SK-N-SH (cell line): ENCODE data around the gene PTPRA. TPM values are rescaled to one million over a fixed set of nuclear protein-coding genes. Genes with fewer than 3 reads are reported as not detected.

ENCODE experiments used
- CTCF ChIA-PET: fragments of 300-600, 350-600 bp; formaldehyde crosslinking; extraction: SDS; loops from one replicate; lab custom pipeline; 2021; lab: Yijun Ruan, JAX
- POLR2A ChIA-PET: fragments of 350-600 bp; sonication (Branson Sonifier 250); formaldehyde crosslinking; extraction: SDS; loops from one replicate; lab custom pipeline; 2020; ENCODE audit warnings: antibody characterized with exemption, inconsistent platforms; lab: Yijun Ruan, JAX
- DNase-seq: peaks from one replicate; pipeline ENCODE4 v3.0.0; 2012
- H2AFZ ChIP-seq: fragments of 200-600 bp; sonication (generic); 2 replicates; pipeline ENCODE4 v1.8.1; 2016; ENCODE audit warnings: antibody characterized with exemption, mild to moderate bottlenecking, low read depth
- H3F3A ChIP-seq: fragments of 200-600 bp; sonication (generic); replicated peaks from 2 replicates; pipeline ENCODE3; 2016; ENCODE audit warnings: antibody characterized with exemption, mild to moderate bottlenecking; ENCODE audit not compliant: insufficient read depth
- H3K27ac ChIP-seq, 2 experiments: fragments of 200-500 bp in 1 of 2; fragments of 200-600 bp in 1 of 2; sonication (Bioruptor generic) in 1 of 2; sonication (generic), shearing (Covaris generic) in 1 of 2; 2 replicates each; pipeline versions ENCODE4 v1.5.1 to v1.6.1; 2014 to 2016; ENCODE audit warnings: low read depth in 2 of 2, inconsistent platforms in 1 of 2, low read length in 1 of 2, mild to moderate bottlenecking in 1 of 2, mixed read lengths in 1 of 2
- H3K27me3 ChIP-seq: fragments of 200-600 bp; sonication (generic), shearing (Covaris generic); 2 replicates; pipeline ENCODE4 v1.6.1; 2016; ENCODE audit warnings: mixed run types; ENCODE audit not compliant: insufficient read depth
- H3K36me3 ChIP-seq, 2 experiments: fragments of 200-500 bp in 1 of 2; fragments of 200-600 bp in 1 of 2; sonication (Bioruptor generic) in 1 of 2; sonication (generic) in 1 of 2; replicated peaks in 1 of 2; 2 replicates each; pipeline versions ENCODE3 to v1.5.1; 2014 to 2016; ENCODE audit warnings: low read length in 1 of 2, mild to moderate bottlenecking in 1 of 2; ENCODE audit not compliant: insufficient read depth in 2 of 2, control insufficient read depth in 1 of 2
- H3K4me1 ChIP-seq, 2 experiments: fragments of 200-500 bp in 1 of 2; fragments of 200-600 bp in 1 of 2; sonication (Bioruptor generic) in 1 of 2; sonication (generic), shearing (Covaris generic) in 1 of 2; 2 replicates each; pipeline versions ENCODE4 v1.5.1 to v1.6.1; 2014 to 2016; ENCODE audit warnings: low read depth in 1 of 2, low read length in 1 of 2, mixed run types in 1 of 2; ENCODE audit not compliant: insufficient read depth in 2 of 2, control insufficient read depth in 1 of 2
- H3K4me2 ChIP-seq: fragments of 200-600 bp; sonication (generic), shearing (Covaris generic); 2 replicates; pipeline ENCODE4 v1.6.1; 2017; ENCODE audit warnings: mixed run types
- H3K4me3 ChIP-seq, 2 experiments: fragments of 200-500 bp in 1 of 2; fragments of 200-600 bp in 1 of 2; sonication (Bioruptor generic) in 1 of 2; sonication (generic), shearing (Covaris generic) in 1 of 2; 2 replicates each; pipeline versions ENCODE4 v1.5.1 to v1.8.1; 2014 to 2016; ENCODE audit warnings: low read depth in 2 of 2, inconsistent platforms in 1 of 2, low read length in 1 of 2, mild to moderate bottlenecking in 1 of 2, mixed read lengths in 1 of 2, moderate library complexity in 1 of 2
- H3K79me2 ChIP-seq: fragments of 200-600 bp; sonication (generic); 2 replicates; pipeline ENCODE4 v1.8.1; 2017; ENCODE audit warnings: mild to moderate bottlenecking; ENCODE audit not compliant: insufficient read depth
- H3K9ac ChIP-seq: fragments of 200-600 bp; sonication (generic); 2 replicates; pipeline ENCODE4 v1.6.1; 2017; ENCODE audit warnings: mixed run types
- H3K9me2 ChIP-seq: fragments of 200-600 bp; sonication (generic); 2 replicates; pipeline ENCODE4 v1.6.1; 2017; ENCODE audit warnings: mixed run types
- H3K9me3 ChIP-seq: fragments of 200-600 bp; sonication (generic); 2 replicates; pipeline ENCODE4 v1.6.1; 2017; ENCODE audit warnings: mixed run types, mild to moderate bottlenecking, moderate library complexity
- H4K20me1 ChIP-seq: fragments of 200-600 bp; sonication (generic); 2 replicates; pipeline ENCODE4 v1.6.1; 2017; ENCODE audit warnings: mild to moderate bottlenecking, mixed run types; ENCODE audit not compliant: insufficient read depth
- CHD2 ChIP-seq: fragments of 150-350 bp; IDR thresholded peaks from 2 replicates; pipeline ENCODE4 v1.6.1; 2018; ENCODE audit warnings: low read length; ENCODE audit not compliant: partially characterized antibody
- CTCF ChIP-seq: fragments of 200-600 bp; sonication (generic); IDR thresholded peaks from 2 replicates; pipeline ENCODE4 v1.6.1; 2017; ENCODE audit warnings: antibody characterized with exemption, mild to moderate bottlenecking, moderate library complexity
- ELF1 ChIP-seq: IDR thresholded peaks from 2 replicates; pipeline ENCODE4 v1.4.0; 2012
- EP300 ChIP-seq, 2 experiments: IDR thresholded peaks; 2 replicates each; pipeline versions ENCODE4 v1.4.0 to v1.6.1; 2012; ENCODE audit warnings: borderline replicate concordance in 1 of 2, low read depth in 1 of 2, low read length in 1 of 2
- EZH2phosphoT487 ChIP-seq: fragments of 200-600 bp; sonication (generic); IDR thresholded peaks from 2 replicates; pipeline ENCODE4 v1.6.1; 2017; ENCODE audit warnings: low read depth, mixed run types, mild to moderate bottlenecking, antibody characterized with exemption, moderate library complexity, borderline replicate concordance
- FOXM1 ChIP-seq: IDR thresholded peaks from 2 replicates; pipeline ENCODE4 v1.4.0; 2012; ENCODE audit warnings: low read depth, mild to moderate bottlenecking
- GABPA ChIP-seq: IDR thresholded peaks from 2 replicates; pipeline ENCODE4 v1.4.0; 2012; ENCODE audit warnings: low read depth, mild to moderate bottlenecking
- GATA2 ChIP-seq: sonication (generic); formaldehyde crosslinking; IDR thresholded peaks from 2 replicates; pipeline ENCODE4 v1.5.0; 2020; ENCODE audit warnings: mild to moderate bottlenecking, missing genetic modification reagents
- IRF3 ChIP-seq: fragments of 150-350 bp; IDR thresholded peaks from 2 replicates; pipeline ENCODE4 v1.6.1; 2016; ENCODE audit warnings: mild to moderate bottlenecking, low read depth, low read length
- MEF2A ChIP-seq: IDR thresholded peaks from 2 replicates; pipeline ENCODE4 v1.4.0; 2012; ENCODE audit warnings: low read depth, borderline replicate concordance
- MXI1 ChIP-seq: IDR thresholded peaks from 2 replicates; pipeline ENCODE4 v1.6.1; 2012; ENCODE audit warnings: mild to moderate bottlenecking, low read depth, low read length, improper control_type of control experiment
- NFIC ChIP-seq: IDR thresholded peaks from 2 replicates; pipeline ENCODE4 v1.4.0; 2012; ENCODE audit warnings: borderline replicate concordance
- NRF1 ChIP-seq: IDR thresholded peaks from 2 replicates; pipeline ENCODE4 v1.6.1; 2012; ENCODE audit warnings: low read depth, mild to moderate bottlenecking, low read length
- POLR2AphosphoS5 ChIP-seq: IDR thresholded peaks from 2 replicates; pipeline ENCODE4 v1.6.1; 2012; ENCODE audit warnings: low read depth, low read length
- RAD21 ChIP-seq: IDR thresholded peaks from 2 replicates; pipeline ENCODE4 v1.6.1; 2012; ENCODE audit warnings: mild to moderate bottlenecking, low read length
- RCOR1 ChIP-seq: fragments of 150-350 bp; IDR thresholded peaks from 2 replicates; pipeline ENCODE4 v1.6.1; 2017; ENCODE audit warnings: antibody characterized with exemption, low read length
- REST ChIP-seq: IDR thresholded peaks from 2 replicates; pipeline ENCODE4 v1.6.1; 2012; ENCODE audit warnings: mild to moderate bottlenecking, low read depth, low read length, moderate library complexity
- RXRA ChIP-seq: IDR thresholded peaks from 2 replicates; pipeline ENCODE4 v1.4.0; 2012; ENCODE audit warnings: low read depth, mild to moderate bottlenecking, borderline replicate concordance
- TCF12 ChIP-seq: IDR thresholded peaks from 2 replicates; pipeline ENCODE4 v1.4.0; 2012
- TEAD4 ChIP-seq: IDR thresholded peaks from 2 replicates; pipeline ENCODE4 v1.4.0; 2012; ENCODE audit warnings: mild to moderate bottlenecking, borderline replicate concordance; ENCODE audit not compliant: insufficient read depth
- USF1 ChIP-seq: IDR thresholded peaks from 2 replicates; pipeline ENCODE4 v1.4.0; 2012; ENCODE audit warnings: low read depth, borderline replicate concordance
- USF2 ChIP-seq: fragments of 150-350 bp; IDR thresholded peaks from 2 replicates; pipeline ENCODE4 v1.6.1; 2017; ENCODE audit warnings: antibody characterized with exemption, low read length, low read depth, borderline replicate concordance
- YY1 ChIP-seq: IDR thresholded peaks from 2 replicates; pipeline ENCODE4 v1.4.0; 2012; ENCODE audit warnings: low read depth, mild to moderate bottlenecking
- WGBS: methylation state at CpG from one replicate; pipeline ENCODE4 v1.1.6; 2017; ENCODE audit warnings: low lambda C conversion rate; 5-methylcytosine and 5-hydroxymethylcytosine counted together
- polyA plus RNA-seq, 3 experiments: library from polyadenylated mRNA; depleted of rRNA; stranded (reverse); fragments of >200 nt; gene quantifications; 2 replicates each; pipeline ENCODE4 v1.2.3, GENCODE V29; 2012

Gene PTPRA
- polyA plus RNA-seq, 1 of the 3 experiments (the other 2 are of a cell fraction): 47.6 TPM

GRCh38 chr20:2840967-2841531 lies 32.2 kb upstream of the PTPRA start (continued):
- TF ChIP-seq MXI1: peak; percentile 52; the same call in 1 of the 2 replicates
- no peak for TF ChIP-seq FOXM1
- no peak for TF ChIP-seq GATA2 (CRISPR knock-in tag)
- TF ChIP-seq ELF1: peak; percentile 49; the same call in 1 of the 2 replicates
- no peak for TF ChIP-seq RCOR1
- TF ChIP-seq RXRA: no peak
- TF ChIP-seq CHD2: peak; percentile 15
- no peak for TF ChIP-seq TCF12
- TF ChIP-seq MEF2A: no peak
- no peak for TF ChIP-seq YY1
- no peak for TF ChIP-seq EP300 (IDR thresholded peaks at IDR 0.05; ENCODE audit: borderline replicate concordance in 1 of 2, low read depth in 1 of 2, low read length in 1 of 2)
- TF ChIP-seq RAD21: no peak
- no peak for TF ChIP-seq NFIC
- TF ChIP-seq EZH2phosphoT487: no peak
- TF ChIP-seq REST: no peak
- no peak for TF ChIP-seq POLR2AphosphoS5
- TF ChIP-seq USF2: no peak
- TF ChIP-seq, all 33 proteins: peak for 5

GRCh38 chr20:2845607-2846006 lies 27.7 kb upstream of the PTPRA start:
- Histone ChIP-seq H3K4me1 (peaks cover 3 to 9% of the 10 kb centered on the region in 2 experiments; a peak in 3 of 4 replicates), H4K20me1 (no peaks in the 10 kb centered on the region), H3F3A (peaks cover 3% of the 10 kb centered on the region), H3K9me3 (no peaks in the 10 kb centered on the region), H3K9me2 (no peaks in the 10 kb centered on the region), H3K9ac (no peak overlapping the region), H2AFZ (no peak overlapping the region), H3K4me3 (no peak overlapping the region), H3K36me3 (peaks cover 3 to 7% of the 10 kb centered on the region in 2 experiments), H3K79me2 (peaks cover 36% of the 10 kb centered on the region; the same call in 1 of the 2 replicates), H3K27me3 (no peaks in the 10 kb centered on the region), H3K4me2 (no peak overlapping the region), H3K27ac (no peak overlapping the region)
- ChIA-PET POLR2A (no interaction called here), CTCF (interaction anchor here (1.2 kb wide), 1 partner anchor 45 kb away, joined by 4 read pairs; the partner anchor contains the start of gene CPXM1)
- 86% methylated on average over 2 of the region's 2 CpGs for WGBS
- DNase-seq: no peak
- TF ChIP-seq MXI1 (no peak), IRF3 (no peak), CHD2 (no peak), NFIC (no peak), CTCF (no peak), POLR2AphosphoS5 (no peak), NRF1 (no peak), MEF2A (no peak), GABPA (no peak), USF1 (no peak), TEAD4 (no peak)
